HG02870 (cell line): Measurements from ENCODE around the gene KIF19.

ENCODE experiments used
- ATAC-seq: cut with Tn5 transposase; IDR thresholded peaks from one replicate; pipeline ENCODE4 v1.9.1; 2021; ENCODE audit warnings: mild to moderate bottlenecking, moderate library complexity; ENCODE audit not compliant: unreplicated experiment

Gene KIF19

DNA sequence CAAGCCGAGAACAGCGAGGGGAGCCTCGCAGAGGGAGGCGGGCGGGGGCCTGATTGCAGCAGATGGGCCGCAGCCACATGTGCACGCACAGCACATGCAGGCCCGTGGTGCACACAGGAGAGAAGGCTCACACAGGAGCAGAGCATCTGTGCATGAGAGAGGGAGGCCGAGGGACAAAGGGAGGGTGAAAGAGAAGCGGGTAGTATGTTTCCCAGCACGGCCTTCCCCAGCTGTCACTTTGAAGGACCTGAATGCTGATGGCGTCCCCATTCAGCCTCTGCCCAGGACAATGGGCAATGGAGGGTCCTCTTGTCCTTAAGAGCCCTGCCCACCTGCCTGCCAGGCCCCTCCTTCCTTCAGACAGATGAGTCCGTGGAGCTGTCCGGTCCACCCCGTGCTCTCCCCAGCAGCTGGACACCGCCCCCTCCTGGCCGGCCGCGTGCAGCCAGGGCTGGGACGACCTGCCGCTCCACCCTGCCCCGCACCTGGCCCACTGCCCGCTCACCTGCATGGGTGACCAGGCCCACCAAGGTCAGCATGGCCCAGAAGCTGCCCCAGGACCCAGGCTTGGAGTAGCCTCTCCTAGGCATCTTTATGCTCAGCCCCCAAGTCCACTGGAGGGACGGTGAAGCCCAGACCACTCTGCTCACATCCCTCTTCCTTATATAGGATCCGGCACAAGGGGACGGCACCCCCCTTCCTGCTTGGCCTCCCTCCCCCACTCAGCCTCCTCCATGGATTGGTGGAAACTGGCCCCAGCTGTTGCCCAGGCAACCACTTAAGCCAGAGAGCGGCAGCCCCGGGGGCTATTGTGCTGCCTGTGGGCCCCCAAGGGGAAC is 35.4 kb downstream of the KIF19 start, which contains the start of gene BTBD17:
BTBD17 (minus strand) TSS at position 639 of the 839 bp plus-strand sequence; CDS start at position 590, 49 bp downstream.
- ATAC-seq, result no peak

DNA sequence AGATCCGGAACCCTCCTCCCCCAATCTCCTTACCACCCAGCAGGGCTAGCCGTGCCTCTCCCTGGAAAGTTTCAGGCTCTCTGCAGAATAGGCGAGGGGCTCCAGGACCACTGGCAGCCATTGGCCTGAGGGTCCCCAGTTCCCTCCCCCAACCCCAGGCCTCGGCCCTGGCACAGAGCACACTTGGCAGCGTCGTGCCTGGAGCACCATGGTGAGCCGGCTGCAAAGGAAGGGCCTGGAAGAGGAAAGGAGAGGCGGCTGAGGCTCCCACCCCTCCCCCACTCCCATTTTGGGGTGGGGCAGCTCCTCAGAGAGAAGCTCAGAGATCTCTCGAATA is 36.0 kb downstream of the KIF19 start:
- no peak for ATAC-seq

DNA sequence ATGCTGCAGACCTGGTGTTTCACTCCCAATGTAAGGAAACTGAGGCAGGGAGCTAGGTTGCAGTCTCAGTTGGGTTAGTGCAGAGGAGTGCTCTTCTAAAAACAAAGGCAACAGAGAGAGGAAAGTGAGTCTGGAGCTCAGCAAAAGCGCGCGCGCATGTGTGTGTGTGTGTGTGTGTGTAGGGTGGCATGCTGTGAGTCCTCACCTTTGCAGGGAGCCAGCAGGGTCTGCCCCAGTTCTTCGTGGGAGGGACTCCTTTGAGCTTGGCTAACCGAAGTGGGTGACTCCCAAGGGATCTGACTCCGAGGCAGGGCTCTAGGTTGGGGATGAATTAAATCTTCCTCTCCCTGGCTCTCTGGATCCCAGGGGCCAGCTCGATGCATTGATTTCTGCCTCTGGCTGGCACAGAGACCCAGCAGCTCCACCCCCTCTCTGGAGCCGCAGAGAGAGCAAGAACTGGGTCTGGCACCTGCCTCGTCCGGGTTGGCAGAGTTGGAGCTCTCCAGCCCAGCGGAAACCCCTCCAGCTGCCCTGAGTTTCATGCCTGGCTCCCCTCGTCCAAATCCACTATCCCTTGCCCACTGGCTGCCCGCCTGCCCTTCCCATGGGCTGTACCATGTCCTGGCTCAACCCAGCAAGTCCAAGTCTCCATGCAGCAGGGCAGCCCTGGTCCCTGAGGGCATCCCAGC is 36.9 kb downstream of the KIF19 start:
- ATAC-seq, result no peak

- ATAC-seq, result no peak
Measured at GRCh38 chr17:74367206-74367605, 41.2 kb downstream of the KIF19 start, which contains the start of gene GPR142. GPR142 (plus strand) TSS chr17:74367506; CDS start chr17:74369541, 2,035 bp downstream.

- no peak for ATAC-seq
Measured at GRCh38 chr17:74368341-74369081, 42.5 kb downstream of the KIF19 start.

DNA sequence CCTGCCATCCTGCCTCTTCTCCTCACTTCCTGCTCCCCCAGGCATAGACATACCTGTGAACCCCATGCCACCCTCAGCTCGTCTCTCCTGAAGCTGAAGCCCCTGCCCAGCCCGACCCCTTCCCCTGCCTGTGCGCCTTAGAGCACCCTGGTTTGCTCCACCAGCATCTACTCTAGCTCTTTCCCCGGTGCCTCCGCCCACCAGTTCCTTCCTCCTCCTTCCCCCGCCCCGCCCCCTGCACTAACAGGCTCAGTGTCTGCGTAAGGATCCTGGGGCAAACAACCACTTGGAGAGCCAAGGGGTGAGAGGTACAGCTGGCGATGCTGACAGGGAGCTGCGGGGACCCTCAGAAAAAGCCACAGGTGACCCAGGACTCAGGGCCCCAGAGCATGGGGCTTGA is 43.2 kb downstream of the KIF19 start:
- ATAC-seq, result no peak

- ATAC-seq, result no peak
Measured at GRCh38 chr17:74369665-74370490, 43.9 kb downstream of the KIF19 start.

DNA sequence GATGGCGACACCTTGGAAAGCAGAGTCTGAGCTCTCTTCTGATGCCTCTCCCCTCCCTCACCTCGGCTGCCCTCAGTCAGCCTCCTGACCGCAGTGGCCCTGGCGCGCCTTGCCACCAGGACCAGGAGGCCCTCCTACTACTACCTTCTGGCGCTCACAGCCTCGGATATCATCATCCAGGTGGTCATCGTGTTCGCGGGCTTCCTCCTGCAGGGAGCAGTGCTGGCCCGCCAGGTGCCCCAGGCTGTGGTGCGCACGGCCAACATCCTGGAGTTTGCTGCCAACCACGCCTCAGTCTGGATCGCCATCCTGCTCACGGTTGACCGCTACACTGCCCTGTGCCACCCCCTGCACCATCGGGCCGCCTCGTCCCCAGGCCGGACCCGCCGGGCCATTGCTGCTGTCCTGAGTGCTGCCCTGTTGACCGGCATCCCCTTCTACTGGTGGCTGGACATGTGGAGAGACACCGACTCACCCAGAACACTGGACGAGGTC is 45.7 kb downstream of the KIF19 start:
- no peak for ATAC-seq

GRCh38 chr17:74372426-74372825 is 46.4 kb downstream of the KIF19 start:
- no peak for ATAC-seq

- no peak for ATAC-seq
Measured at GRCh38 chr17:74373838-74374606, 48.0 kb downstream of the KIF19 start.

- ATAC-seq, result no peak
Measured at GRCh38 chr17:74374858-74375257, 48.8 kb downstream of the KIF19 start.

- ATAC-seq, result no peak
Measured at GRCh38 chr17:74379495-74380085, 53.6 kb downstream of the KIF19 start.

DNA sequence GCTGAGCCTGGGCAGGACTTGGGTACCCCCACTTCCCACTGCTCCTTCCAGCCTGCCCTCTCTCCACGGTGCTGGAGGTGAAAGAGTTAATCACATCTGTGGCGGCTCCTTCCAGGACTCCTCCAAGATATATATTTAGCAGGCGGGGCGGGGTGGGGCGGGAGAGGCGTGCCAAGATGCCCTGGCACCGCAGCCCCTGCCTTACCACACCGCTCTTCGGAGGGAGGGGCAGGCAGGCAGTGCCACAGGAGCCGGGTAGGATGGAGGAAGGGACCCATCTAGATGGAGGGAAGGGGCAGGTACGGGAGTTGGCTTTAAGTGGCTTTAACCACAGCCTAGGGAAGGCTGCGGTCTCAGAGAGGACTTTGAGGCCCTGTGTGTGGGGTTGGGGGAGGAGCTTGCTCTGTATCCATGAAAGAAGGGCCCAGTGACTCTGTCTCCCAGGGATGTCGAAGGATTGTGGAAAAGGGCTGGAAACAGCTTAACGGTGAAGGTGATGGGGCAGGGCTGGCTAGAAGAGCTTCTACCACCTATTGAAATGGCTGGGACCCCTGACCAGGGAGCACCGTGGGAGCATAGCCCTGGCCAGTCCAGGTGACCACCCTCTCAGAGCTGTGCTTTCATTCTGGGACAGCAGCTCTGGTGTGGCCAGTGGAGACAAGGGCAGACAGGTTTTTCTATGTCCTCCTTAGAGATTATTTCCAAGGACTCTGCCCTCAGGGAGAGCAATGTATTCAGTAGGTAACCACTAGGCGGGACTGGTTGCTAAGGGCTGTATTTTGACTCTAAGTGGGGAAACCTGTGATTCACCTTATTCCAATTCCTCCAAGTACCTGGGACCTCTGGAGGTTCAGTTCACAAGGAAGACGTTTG is 54.3 kb downstream of the KIF19 start:
- ATAC-seq, result no peak

DNA sequence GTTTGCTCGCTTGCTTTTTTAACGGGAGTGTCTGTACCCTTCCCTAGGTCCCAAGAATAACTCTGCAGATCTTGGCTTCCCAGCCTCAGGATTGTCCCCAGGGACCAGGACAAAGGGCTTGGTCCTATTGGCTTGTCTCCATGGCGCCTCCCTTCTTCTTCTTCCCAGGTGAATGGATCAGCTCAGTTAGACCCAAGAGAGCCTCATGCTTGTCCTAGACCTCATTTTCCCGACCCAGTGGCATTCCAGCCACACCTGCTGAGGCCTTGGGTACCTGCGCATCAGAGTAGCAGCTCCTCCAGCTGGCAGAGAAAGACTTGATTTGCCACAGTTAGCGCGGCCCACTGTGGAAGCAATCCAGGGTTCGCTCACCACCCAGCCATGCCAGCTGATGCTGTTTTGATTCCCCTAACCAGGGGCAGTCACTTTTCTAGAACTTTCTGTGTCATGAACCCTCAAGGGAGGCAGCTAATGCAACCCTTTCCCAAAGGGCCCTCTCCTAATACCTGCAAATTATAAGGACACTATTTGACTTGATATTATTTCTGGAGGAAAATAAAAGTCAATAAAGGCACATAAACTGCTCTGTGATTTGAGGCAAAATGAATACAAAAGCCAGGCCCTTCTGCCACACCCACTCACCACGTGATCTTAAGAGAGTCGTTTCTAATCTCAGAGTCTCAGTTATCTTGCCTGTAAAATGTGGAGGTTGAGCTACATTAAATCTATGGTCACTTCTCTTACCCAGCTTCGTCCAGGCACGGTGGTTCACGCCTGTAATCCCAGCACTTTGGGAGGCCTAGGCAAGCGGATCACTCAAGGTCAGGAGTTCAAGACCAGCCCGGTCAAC is 55.2 kb downstream of the KIF19 start:
- ATAC-seq, result no peak

- no peak for ATAC-seq
Measured at GRCh38 chr17:74383141-74383540, 57.1 kb downstream of the KIF19 start.

DNA sequence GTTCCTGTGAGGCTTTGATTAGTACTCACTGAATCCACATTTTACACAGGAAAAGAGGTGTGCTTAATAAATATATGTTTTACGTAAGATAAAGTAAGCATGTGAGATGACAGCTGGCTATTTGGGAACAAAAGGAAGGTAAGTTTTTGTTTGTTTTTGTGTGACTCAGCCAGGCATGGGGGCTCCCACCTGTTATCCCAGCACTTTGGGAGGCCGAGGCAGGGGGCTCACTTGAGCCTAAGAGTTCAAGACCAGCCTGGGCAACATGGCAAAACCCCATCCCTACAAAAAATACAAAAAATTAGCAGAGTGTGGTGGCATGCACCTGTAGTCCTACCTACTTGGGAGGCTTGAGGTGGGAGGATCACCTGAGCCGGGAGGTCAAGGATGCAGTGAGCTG is 59.2 kb downstream of the KIF19 start:
- ATAC-seq, result no peak

- ATAC-seq, result no peak
Measured at GRCh38 chr17:74386386-74386785, 60.4 kb downstream of the KIF19 start.
